Right renal pelvis (tissue), 4 donors: ENCODE measurements around the gene CYP19A1. TPM values are rescaled to one million over a fixed set of nuclear protein-coding genes. Genes with fewer than 3 reads are reported as not detected.
A peak's percentile ranks its signal among the peaks of the same experiment; 100 is the strongest.
"Not testable (repeated sequence)": the region's sequence is repeated elsewhere in the genome, so short reads cannot be mapped to it uniquely, and the experiment has no call there.

ENCODE experiments used
- DNase-seq, 4 donors: peaks; one replicate each; pipeline ENCODE4 v3.0.0-alpha.2; 2013; ENCODE audit warnings: low read depth in 4 of 4, low spot score in 3 of 4, missing footprints in 1 of 4
- polyA plus RNA-seq, 4 donors: library from polyadenylated mRNA; unstranded; fragments of 120-200 nt; gene quantifications; one replicate each; pipeline ENCODE4 v1.2.1, GENCODE V29; 2013; ENCODE audit not compliant: insufficient read length in 4 of 4

The CYP19A1 gene
- polyA plus RNA-seq, 4 donors: 0.04 to 0.94 TPM; not detected in 2

GRCh38 chr15:51302480-51302879, 35.9 kb downstream of the CYP19A1 start:
- no peak for DNase-seq

GRCh38 chr15:51299187-51300015, 39.0 kb downstream of the CYP19A1 start:
- DNase-seq: no peak

GRCh38 chr15:51298620-51299019, 39.8 kb downstream of the CYP19A1 start:
- DNase-seq: no peak

GRCh38 chr15:51290720-51291119, 47.7 kb downstream of the CYP19A1 start:
- DNase-seq: no peak

- DNase-seq: no peak
These were observed 49.1 kb downstream of the CYP19A1 start for GRCh38 chr15:51289290-51289689.

GRCh38 chr15:51288143-51289065, 50.0 kb downstream of the CYP19A1 start:
- no peak for DNase-seq

- DNase-seq: no peak
These were observed 51.6 kb downstream of the CYP19A1 start for GRCh38 chr15:51286816-51287215.

- no peak for DNase-seq
These were observed 53.0 kb downstream of the CYP19A1 start for GRCh38 chr15:51285399-51285798.

GRCh38 chr15:51284871-51285270, 53.5 kb downstream of the CYP19A1 start:
- no peak for DNase-seq

GRCh38 chr15:51283026-51283425, 55.4 kb downstream of the CYP19A1 start:
- DNase-seq: no peak

- not testable (repeated sequence) for DNase-seq
These were observed 56.2 kb downstream of the CYP19A1 start for GRCh38 chr15:51282241-51282640.

- DNase-seq: peak in 1 of 4 donors; percentile 49
These were observed 56.9 kb downstream of the CYP19A1 start for GRCh38 chr15:51281368-51281967.

GRCh38 chr15:51280838-51281237, 57.6 kb downstream of the CYP19A1 start:
- DNase-seq: no peak

- no peak for DNase-seq
These were observed 59.0 kb downstream of the CYP19A1 start for GRCh38 chr15:51279391-51279790.

GRCh38 chr15:51277101-51277500, 61.3 kb downstream of the CYP19A1 start:
- no peak for DNase-seq

- DNase-seq: no peak
These were observed 63.4 kb downstream of the CYP19A1 start for GRCh38 chr15:51274956-51275355.

GRCh38 chr15:51270706-51271105, 67.7 kb downstream of the CYP19A1 start:
- no peak for DNase-seq

GRCh38 chr15:51269496-51269895, 68.9 kb downstream of the CYP19A1 start:
- DNase-seq: no peak

- no peak for DNase-seq
These were observed 70.7 kb downstream of the CYP19A1 start for GRCh38 chr15:51267703-51268083.

- DNase-seq: no peak
These were observed 71.2 kb downstream of the CYP19A1 start for GRCh38 chr15:51267051-51267702.

GRCh38 chr15:51266656-51267050, 71.7 kb downstream of the CYP19A1 start:
- no peak for DNase-seq
